ENCODE results near the gene CTDSP1.

CTDSP1 gene

DNA sequence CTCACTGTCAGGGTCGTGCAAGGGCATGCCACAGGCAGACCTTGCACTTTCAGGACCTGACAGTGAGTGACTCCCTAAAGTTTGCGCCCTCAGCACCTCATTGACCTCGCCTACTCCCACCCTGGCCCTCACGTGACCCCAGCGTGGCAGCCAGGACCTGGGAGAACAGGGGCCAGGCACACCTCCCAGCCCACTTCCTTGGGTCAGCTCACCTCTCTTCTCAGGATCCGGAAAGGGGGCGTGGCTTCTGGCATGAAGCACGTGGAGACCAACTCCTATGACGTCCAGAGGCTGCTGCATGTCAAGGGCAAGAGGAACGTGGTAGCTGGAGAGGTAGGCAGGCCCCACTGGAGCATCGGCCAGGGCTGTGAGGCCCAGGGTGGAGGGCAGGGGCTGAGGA, 28.1 kb downstream of the CTDSP1 start:
- no peak for DNase-seq

DNA sequence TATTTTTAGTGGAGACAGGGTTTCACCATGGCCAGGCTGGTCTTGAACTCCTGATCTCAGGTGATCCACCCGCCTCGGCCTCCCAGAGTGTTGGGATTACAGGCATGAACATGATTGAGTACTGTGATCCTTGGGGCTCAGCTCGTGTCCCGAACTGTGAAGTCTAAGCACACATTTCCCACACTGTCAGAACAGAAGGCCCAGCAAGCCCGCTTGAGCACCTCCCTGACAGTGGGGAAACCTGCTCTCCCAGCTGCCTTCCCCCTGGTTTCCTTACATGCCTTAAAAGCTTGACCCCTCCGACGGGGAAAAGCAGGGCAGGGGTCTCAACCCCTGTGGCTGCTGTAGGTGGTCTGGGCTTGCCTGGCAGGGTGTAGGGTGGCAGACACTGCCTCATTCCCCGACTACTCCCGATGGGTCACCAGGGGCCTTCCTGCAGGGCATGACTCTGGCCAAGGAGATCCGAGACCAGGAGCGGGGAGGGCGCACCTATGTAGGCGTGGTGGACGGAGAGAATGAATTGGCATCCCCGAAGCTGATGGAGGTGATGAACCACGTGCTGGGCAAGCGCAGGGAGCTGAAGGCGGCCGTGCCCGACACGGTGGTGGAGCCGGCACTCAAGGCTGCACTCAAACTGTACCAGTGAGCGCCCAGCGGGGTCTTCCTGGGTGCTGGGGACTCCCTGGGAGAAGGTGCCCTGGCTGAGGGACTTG, 29.3 kb downstream of the CTDSP1 start:
- DNase-seq, result no peak

DNA sequence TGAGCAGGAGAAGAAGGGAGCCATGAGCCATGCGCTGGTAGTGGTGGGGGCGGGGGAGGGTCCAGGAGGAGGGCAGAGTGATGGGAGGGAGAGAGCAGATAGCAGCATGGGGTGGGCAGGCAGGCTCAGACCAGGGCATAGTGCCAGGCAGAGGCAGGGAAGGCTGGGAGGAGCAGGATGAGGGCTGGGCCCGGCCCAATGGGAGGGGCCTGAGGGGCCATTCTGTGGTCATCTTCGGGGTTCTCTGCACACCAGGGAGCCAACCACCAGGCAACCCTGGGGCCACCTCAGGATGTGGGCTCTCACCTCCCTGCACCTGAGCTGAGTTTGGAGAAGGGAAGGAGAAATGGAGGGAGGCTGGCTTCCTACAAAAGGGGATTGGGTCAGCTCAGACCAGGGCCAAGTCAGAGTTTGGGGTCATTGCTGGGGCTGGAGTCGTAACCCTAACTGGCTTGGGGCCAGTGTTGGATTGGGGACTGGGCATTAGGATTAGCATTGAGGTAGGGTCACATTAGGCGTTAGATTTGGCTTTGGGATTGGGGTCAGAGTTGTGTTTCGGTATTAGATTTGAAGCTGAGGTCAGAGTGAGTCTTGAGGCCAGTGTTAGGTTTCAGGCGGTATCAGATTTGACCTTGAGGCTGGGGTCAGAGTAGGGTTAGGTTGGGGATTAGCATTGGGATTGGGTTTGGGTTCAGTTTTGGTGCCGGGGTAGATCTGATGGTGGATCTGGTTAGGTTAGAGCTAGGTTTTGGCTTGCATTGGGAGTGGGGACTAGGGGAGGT, 30.4 kb downstream of the CTDSP1 start:
- DNase-seq, result no peak

DNA sequence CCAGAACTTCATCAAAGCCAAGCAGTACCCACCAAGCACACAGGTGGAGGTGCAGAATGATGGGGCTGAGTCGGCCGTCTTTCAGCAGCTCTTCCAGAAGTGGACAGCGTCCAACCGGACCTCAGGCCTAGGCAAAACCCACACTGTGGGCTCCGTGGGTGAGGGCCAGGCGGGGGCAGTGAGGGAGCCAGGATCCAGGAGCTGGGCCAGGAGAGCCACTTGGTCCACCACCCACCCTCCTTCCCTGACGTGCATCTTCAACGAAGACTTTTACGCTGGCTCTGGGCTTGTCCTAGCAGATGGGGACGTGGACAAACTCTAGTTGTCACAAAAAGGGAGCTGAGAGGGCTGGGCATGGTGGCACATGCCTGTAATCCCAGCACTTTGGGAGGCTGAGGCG, 31.1 kb downstream of the CTDSP1 start:
- no peak for DNase-seq

DNA sequence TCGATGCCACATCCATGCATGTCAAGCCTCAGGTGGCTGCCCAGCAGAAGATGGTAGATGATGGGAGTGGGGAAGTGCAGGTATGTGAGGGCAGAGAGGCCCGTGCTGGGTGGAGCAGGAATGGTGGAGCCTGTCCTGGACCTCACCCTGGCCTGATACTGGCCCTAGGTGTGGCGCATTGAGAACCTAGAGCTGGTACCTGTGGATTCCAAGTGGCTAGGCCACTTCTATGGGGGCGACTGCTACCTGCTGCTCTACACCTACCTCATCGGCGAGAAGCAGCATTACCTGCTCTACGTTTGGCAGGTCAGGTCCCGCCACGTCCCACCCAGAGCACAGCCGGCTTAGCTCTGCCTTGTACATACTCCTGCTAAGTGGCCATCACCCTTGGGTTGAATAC, 32.2 kb downstream of the CTDSP1 start:
- no peak for DNase-seq

DNA sequence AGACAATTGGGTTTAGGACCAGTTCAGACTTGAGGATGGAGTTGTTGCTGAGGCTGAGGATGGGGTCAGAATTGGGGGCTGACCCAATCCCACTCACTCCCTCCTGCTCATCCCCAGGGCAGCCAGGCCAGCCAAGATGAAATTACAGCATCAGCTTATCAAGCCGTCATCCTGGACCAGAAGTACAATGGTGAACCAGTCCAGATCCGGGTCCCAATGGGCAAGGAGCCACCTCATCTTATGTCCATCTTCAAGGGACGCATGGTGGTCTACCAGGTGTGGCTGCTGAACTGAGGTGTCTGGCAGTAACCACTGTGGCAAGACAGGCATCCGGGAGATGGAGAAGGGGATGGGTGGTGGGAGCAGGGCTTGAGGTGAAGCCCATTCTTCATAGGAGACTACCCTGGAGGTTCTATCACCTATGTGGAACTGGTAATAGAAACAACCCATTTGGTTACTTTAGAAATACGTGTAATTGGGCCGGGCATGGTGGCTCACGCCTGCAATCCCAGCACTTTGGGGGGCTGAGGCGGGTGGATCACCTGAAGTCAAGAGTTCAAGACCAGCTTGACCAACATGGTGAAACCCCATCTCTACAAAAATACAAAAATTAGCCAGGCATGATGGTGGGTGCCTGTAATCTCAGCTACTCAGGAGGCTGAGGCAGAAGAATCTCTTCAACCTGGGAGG, 33.2 kb downstream of the CTDSP1 start:
- no peak for DNase-seq

DNA sequence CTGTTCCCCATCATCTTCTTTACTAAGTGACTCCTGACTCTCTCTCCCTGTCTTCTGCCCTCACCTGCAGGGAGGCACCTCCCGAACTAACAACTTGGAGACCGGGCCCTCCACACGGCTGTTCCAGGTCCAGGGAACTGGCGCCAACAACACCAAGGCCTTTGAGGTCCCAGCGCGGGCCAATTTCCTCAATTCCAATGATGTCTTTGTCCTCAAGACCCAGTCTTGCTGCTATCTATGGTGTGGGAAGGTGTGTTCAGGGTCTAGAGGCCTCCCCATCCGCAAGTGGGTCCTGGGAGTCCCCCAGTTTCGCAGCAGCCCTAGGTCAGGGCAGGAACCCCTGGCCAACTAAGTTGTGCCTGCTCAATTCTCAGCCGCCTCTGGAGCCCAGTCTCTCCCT, 34.8 kb downstream of the CTDSP1 start:
- DNase-seq, result no peak

DNA sequence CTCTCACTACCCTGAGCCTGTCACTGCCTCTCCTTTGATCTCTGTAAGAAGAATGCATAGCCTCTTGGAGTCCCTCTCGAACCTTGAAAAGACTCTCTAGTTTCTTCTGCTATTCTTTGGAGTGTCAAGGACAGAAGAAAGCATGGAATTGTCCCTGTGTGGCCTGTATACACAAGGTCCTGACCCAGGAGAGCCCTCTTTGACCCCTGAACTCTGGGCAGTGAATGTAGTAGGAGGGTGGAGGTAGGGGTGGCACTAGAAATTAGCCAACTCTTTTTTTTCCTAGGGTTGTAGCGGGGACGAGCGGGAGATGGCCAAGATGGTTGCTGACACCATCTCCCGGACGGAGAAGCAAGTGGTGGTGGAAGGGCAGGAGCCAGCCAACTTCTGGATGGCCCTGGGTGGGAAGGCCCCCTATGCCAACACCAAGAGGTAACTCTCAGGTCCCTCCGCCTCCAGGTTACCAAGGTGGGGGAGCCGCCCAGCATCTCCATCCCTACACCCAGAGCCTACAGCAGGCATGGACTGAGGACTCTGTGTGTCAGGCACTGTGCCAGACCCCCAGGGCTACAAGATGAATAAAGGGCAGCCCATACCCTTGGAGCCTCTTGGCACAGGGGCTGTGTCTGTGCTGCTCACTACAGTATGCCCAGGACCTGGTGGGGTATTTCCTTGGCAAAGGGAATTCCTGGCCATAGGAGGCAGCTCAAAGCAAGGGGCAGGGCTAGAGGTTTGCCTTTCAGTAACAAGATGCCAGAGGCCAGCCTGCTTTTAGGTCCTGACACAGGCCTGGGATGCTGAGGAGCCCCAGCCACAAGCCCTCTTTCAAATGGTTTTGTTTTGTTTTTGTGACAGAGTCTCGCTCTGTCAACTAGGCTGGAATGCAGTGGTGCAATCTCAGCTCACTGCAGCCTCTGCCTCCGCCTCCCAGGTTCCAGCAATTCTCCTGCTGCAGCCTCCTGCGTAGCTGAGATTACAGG, 35.6 kb downstream of the CTDSP1 start:
- no peak for DNase-seq

DNA sequence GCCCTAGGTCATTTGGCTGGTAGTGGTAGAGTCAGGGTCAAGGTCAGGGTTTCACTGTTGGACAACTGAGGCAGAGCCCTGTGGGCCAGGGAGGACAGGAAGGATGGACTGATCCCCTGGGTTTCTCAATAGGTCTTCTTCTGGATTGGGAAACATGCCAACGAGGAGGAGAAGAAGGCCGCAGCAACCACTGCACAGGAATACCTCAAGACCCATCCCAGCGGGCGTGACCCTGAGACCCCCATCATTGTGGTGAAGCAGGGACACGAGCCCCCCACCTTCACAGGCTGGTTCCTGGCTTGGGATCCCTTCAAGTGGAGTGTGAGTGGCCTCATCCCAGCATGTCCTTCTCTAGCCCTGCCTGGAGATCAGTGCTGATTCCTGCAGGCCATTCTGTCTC, 37.3 kb downstream of the CTDSP1 start:
- DNase-seq, result no peak

DNA sequence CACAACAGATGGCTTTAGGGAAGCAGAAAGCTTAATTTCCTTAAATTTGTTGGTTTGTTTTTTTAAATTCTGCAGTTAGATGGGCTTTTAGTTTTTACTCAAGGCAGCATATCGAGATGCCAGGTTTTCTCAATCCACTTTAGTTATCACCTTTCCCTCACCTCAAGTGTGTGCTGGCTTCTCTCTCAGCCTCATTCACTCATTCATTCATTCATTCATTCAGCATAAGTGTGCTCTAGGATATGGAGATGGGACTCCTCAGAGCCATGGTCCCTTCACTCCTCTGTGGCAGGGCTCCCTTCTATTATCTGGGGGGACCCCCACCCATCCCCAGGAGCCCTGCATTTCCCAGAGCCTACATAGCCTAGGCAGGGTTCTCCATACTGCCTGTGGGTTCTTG, 38.3 kb downstream of the CTDSP1 start:
- no peak for DNase-seq

DNA sequence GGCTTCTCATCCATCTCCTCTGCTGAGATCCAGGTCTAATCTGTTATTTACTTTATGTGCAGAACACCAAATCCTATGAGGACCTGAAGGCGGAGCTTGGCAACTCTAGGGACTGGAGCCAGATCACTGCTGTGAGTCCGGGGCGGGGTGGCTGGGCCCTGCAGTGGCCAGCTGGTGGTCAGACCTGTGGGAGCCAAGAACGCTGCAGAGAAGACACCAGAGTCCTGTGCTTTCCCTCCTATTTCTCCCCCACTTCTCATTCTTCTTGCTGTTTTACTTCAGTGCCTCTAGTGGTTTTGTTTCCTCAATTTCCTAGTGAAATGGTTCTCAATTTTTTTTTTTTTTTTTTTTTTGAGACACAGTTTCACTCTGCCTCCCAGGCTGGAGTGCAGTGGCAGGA, 38.9 kb downstream of the CTDSP1 start:
- no peak for DNase-seq

DNA sequence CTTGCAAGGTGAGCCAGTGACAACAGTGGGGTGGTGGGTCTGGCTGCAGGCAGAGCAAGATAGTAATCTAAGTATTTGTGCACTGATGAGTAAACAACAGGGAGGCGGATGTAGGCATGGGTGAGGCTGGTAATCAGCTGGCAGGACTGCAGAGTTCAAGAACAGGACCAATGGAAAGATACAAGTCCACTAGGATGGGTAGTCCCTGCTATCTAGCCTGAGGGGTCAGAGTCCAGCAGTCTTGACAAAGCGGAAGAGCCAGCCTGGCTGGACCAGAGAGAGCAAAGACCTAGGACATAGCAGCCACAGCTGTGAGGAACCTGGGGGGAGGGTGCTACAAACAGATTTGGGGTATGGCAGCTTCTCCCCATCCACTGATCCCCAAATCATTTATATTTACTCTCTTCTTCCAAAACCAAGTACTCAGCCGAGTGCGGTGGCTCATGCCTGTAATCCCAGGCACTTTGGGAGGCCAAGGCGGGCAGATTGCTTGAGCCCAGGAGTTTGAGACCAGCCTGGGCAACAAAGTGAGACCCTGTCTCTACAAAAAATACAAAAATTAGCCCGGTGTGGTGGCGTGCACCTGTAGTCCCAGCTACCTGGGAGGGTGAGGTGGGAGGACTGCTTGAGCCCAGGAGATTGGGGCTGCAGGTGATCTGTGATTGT, 45.2 kb downstream of the CTDSP1 start:
- DNase-seq, result no peak

DNA sequence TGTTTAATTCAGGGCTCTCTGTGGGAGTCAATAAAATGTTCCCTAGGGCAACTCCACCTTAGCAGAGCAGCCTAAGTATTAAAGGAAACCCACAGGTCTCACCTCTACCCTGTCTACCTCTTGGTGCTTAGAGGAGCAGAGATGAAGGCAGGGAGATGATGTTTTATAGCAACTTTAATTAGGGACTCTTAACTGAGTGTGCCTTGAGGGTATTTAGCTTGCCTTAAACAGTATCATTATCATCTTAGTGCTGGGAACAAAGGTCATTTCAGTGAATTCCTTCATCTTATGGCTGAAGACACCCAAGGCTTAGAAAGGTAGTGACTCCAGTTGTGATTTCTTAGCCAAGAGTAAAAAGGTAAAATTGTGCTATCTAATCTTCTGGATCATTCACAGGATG, 45.9 kb downstream of the CTDSP1 start:
- no peak for DNase-seq

DNA sequence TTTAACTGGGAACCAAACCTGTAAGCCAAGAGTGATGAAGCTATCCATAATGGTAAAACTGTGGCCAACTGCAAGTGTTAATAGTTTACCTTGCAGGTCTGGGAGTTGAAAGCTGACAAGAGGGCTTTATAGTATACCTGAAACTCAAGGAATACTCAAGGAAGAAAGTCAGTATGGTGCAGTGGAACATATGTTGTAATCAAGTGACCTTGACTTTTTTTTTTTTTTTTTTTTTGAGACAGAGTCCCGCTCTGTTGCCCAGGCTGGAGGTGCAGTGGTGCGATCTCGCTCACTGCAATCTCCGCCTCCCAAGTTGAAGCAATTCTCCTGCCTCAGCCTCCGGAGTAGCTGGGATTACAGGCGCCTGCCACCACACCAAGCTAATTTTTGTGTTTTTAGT, 46.9 kb downstream of the CTDSP1 start:
- DNase-seq, result no peak

DNA sequence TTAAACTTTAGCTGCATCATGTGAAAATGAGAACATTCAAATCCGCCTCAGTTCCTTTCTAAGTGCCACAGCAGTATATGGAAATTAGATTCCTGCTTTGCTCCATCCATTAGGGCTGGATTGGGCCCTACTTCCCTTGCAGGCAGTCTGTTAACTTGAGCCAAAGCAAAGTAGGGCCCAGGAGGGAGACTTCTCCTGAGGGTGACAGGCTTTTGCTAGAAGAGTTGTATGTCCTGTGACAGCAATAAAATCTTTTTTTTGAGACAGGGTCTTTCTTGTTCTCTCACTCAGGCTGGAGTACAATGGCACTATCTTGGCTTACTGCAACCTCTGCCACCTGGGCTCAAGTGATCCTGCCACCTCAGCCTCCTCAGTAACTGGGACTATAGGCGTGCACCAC, 47.4 kb downstream of the CTDSP1 start:
- DNase-seq, result no peak

DNA sequence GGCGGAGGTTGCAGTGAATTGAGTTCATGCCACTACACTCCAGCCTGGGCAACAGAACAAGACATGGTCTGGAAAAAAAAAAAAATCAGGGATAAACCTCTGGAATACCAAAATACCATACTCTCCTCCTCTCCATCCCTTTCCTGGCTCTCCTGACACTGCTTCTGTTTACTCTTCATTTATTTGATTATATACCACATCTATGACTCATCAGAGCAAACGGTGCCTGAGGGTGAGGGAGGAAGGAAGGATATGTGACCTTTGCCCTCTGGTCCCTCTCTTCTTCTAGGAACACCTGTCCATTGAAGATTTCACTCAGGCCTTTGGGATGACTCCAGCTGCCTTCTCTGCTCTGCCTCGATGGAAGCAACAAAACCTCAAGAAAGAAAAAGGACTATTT, 49.3 kb downstream of the CTDSP1 start:
- no peak for DNase-seq

DNA sequence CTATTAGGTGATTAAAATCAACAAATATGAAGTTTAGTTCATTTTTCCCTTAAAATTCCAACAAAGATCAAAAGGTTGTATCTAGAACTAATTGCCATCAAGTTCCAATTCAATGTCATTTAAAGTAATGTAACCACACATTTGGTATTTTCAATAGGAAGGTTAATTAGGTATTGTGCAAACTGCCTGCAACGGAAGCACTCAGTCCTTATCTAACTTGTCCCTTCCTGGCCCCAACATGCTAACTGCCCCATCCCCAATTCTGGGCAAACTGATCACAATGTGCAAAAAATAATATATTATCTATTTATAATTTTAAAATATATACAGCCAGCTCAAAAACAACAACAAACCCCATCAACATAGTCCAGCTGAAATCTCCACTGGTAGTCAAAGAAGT, 52.4 kb downstream of the CTDSP1 start:
- no peak for DNase-seq
